GM12878 (cell line): ENCODE data around the gene SMCO4.

Source experiments
- BHLHE40 ChIP-seq, 2 experiments: fragments of 450-650 bp in 1 of 2; IDR thresholded peaks; 2 replicates each; pipeline ENCODE4 v1.6.1; 2011 to 2017; ENCODE audit warnings: low read depth in 2 of 2, borderline replicate concordance in 1 of 2, improper control_type of control experiment in 1 of 2, low read length in 1 of 2, mild to moderate bottlenecking in 1 of 2
- CTCF ChIP-seq, 3 experiments: IDR thresholded peaks in 2 of 3; conservative IDR thresholded peaks in 1 of 3; 2 replicates each; pipeline ENCODE4 v1.5.1; 2011; ENCODE audit warnings: low read depth in 3 of 3, low read length in 3 of 3, mild to moderate bottlenecking in 3 of 3, control low read depth in 2 of 3, moderate library complexity in 2 of 3, inconsistent platforms in 1 of 3, mixed read lengths in 1 of 3; ENCODE audit not compliant: control insufficient read depth in 2 of 3, insufficient read depth in 1 of 3; ENCODE audit errors: extremely low read depth in 1 of 3
- EP300 ChIP-seq, 2 experiments: fragments of 150-350 bp in 1 of 2; IDR thresholded peaks; 2 replicates each; pipeline ENCODE4 v1.6.1; 2011 to 2012; ENCODE audit warnings: low read depth in 2 of 2, low read length in 2 of 2, borderline replicate concordance in 1 of 2, improper control_type of control experiment in 1 of 2, inconsistent platforms in 1 of 2; ENCODE audit not compliant: control insufficient read depth in 1 of 2
- EZH2 ChIP-seq: IDR thresholded peaks from 2 replicates; pipeline ENCODE4 v1.6.1; 2012; ENCODE audit warnings: low read depth, mild to moderate bottlenecking, control low read depth, inconsistent platforms, low read length, borderline replicate concordance; ENCODE audit not compliant: control insufficient read depth

DNA sequence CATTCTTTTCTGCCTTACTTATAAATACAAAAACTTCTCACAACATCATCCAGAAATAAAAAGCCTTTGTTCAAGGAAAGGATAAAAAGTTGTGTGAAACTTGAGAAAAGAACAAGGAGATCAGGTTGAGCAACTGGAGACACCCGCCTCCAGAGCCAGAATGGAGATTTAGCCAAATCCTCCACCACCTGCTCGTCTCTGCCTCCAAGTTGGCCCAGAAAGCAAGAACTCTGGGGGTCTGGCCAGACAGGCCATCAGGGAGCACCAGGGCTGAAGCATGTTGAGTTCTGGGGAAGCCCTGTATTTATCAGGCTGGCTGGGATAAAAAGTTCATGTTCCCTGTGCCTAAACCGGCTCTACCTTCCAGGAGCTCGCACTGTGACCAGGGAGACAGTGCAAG lies 14.9 kb downstream of the SMCO4 start:
- TF ChIP-seq EZH2 (no peak), BHLHE40 (IDR thresholded peaks at IDR 0.05; ENCODE audit: borderline replicate concordance in 1 of 2, low read depth in 2 of 2, low read length in 1 of 2) (no peak), CTCF (IDR thresholded peaks at IDR 0.05 in 2 of 3, conservative IDR thresholded peaks at IDR 0.05 in 1 of 3; ENCODE audit: control insufficient read depth in 2 of 3, extremely low read depth in 1 of 3, insufficient read depth in 1 of 3, low read depth in 3 of 3, low read length in 3 of 3) (no peak), EP300 (IDR thresholded peaks at IDR 0.05; ENCODE audit: borderline replicate concordance in 1 of 2, control insufficient read depth in 1 of 2, low read depth in 2 of 2, low read length in 2 of 2) (no peak)
